K562 (cell line): ENCODE data around the gene AMDHD2. TPM values are rescaled to one million over a fixed set of nuclear protein-coding genes. Genes with fewer than 3 reads are reported as not detected.

ENCODE experiments used
- ATAC-seq: fragments of 200-7000 bp; cut with Tn5 transposase; 3 replicates; pipeline ENCODE4 v1.9.1; 2020; ENCODE audit warnings: moderate library complexity
- BruUV-seq: library from RNA; stranded (reverse); fragments of 400-500 nt; replicated peaks from 2 replicates; lab custom pipeline; 2021; lab: Mats Ljungman, UMichigan
- CTCF ChIA-PET: fragments of 300-600 bp; formaldehyde crosslinking; extraction: SDS; loops from one replicate; lab custom pipeline; 2021; ENCODE audit warnings: low intra/inter-chr PET ratio; lab: Yijun Ruan, JAX
- POLR2A ChIA-PET: fragments of 300-600, 350-650 bp; sonication (Branson Sonifier 250); formaldehyde crosslinking; extraction: SDS; loops from one replicate; lab custom pipeline; 2021; ENCODE audit warnings: antibody characterized with exemption, inconsistent platforms; lab: Yijun Ruan, JAX
- DNase-seq, 4 experiments: peaks; one replicate each; pipeline versions ENCODE4 v3.0.0 to v3.0.0-alpha.2; 2011 to 2018; ENCODE audit warnings: low spot score in 3 of 4, mixed read lengths in 3 of 4; ENCODE audit errors: extremely low read depth in 1 of 4
- FAIRE-seq: peaks from 2 replicates; lab custom pipeline; 2011; peaks lifted over from hg19 to GRCh38; lab: Jason Lieb, UNC
- H2AFZ ChIP-seq: 2 replicates; pipeline ENCODE4 v1.6.0; 2011; ENCODE audit warnings: low read depth, low read length, control low read depth, inconsistent platforms
- H3K27ac ChIP-seq: fragments of 200-600 bp; 3 replicates; pipeline ENCODE4 v1.8.0; 2011; ENCODE audit warnings: low read depth, mild to moderate bottlenecking, control low read depth, inconsistent platforms, low read length, moderate library complexity, mixed read lengths; ENCODE audit errors: extremely low read depth
- H3K27me3 ChIP-seq, 2 experiments: fragments of 300-600 bp in 1 of 2; 2 replicates in 1 of 2; 3 replicates in 1 of 2; pipeline versions ENCODE4 v1.6.0 to v1.8.0; 2011; ENCODE audit warnings: inconsistent platforms in 2 of 2, low read length in 2 of 2, mild to moderate bottlenecking in 1 of 2, mixed read lengths in 1 of 2, moderate library complexity in 1 of 2; ENCODE audit not compliant: control insufficient read depth in 2 of 2, insufficient read depth in 2 of 2
- H3K36me3 ChIP-seq: fragments of 300-600 bp; 3 replicates; pipeline ENCODE4 v1.8.0; 2011; ENCODE audit warnings: mild to moderate bottlenecking, low read length, inconsistent platforms; ENCODE audit not compliant: control insufficient read depth, insufficient read depth
- H3K4me1 ChIP-seq, 2 experiments: fragments of 200-600 bp in 1 of 2; replicated peaks in 1 of 2; 2 replicates in 1 of 2; 3 replicates in 1 of 2; pipeline versions ENCODE4 v1.5.1 to v1.8.0; 2011; ENCODE audit warnings: inconsistent platforms in 2 of 2, low read length in 2 of 2, mild to moderate bottlenecking in 1 of 2, mixed read lengths in 1 of 2, moderate library complexity in 1 of 2; ENCODE audit not compliant: control insufficient read depth in 2 of 2, insufficient read depth in 2 of 2
- H3K4me2 ChIP-seq: 2 replicates; pipeline ENCODE4 v1.6.1; 2011; ENCODE audit warnings: low read length, control low read depth, inconsistent platforms, mixed read lengths; ENCODE audit not compliant: insufficient read depth
- H3K4me3 ChIP-seq: fragments of 200-600 bp; sonication (generic), shearing (Covaris generic); 2 replicates; pipeline ENCODE4 v1.5.1; 2016; ENCODE audit warnings: control low read depth, inconsistent platforms
- H3K79me2 ChIP-seq: fragments of 200-600 bp; 3 replicates; pipeline ENCODE4 v1.8.0; 2011; ENCODE audit warnings: low read length, inconsistent platforms; ENCODE audit not compliant: control insufficient read depth, insufficient read depth
- H3K9ac ChIP-seq, 2 experiments: 2 replicates each; pipeline versions ENCODE4 v1.6.0 to v1.6.1; 2011; ENCODE audit warnings: low read depth in 2 of 2, low read length in 2 of 2, control low read depth in 1 of 2, inconsistent platforms in 1 of 2, mild to moderate bottlenecking in 1 of 2, mixed read lengths in 1 of 2; ENCODE audit not compliant: insufficient read depth in 1 of 2
- H3K9me1 ChIP-seq: one replicate; pipeline ENCODE4 v1.6.0; 2011; ENCODE audit warnings: inconsistent platforms, mild to moderate bottlenecking, low read length, moderate library complexity; ENCODE audit not compliant: control insufficient read depth, insufficient read depth
- H3K9me3 ChIP-seq: replicated peaks from 2 replicates; pipeline ENCODE4 v1.5.1; 2011; ENCODE audit warnings: low read depth, low read length, inconsistent platforms; ENCODE audit not compliant: control insufficient read depth, insufficient read depth
- H4K20me1 ChIP-seq: replicated peaks from 2 replicates; pipeline ENCODE4 v1.6.1; 2011; ENCODE audit warnings: low read length, inconsistent platforms, mixed read lengths; ENCODE audit not compliant: control insufficient read depth, insufficient read depth
- DIDO1 ChIP-seq: fragments of 450-650 bp; IDR thresholded peaks from 2 replicates; pipeline ENCODE4 v1.6.1; 2016; ENCODE audit warnings: low read depth, missing biosample characterization, missing genetic modification characterization
- HDAC1 ChIP-seq, 2 experiments: fragments of 450-650 bp; IDR thresholded peaks; 2 replicates each; pipeline ENCODE4 v1.6.1; 2016 to 2017; ENCODE audit warnings: inconsistent platforms in 1 of 2, mild to moderate bottlenecking in 1 of 2, moderate library complexity in 1 of 2
- NR2C2 ChIP-seq, 2 experiments: fragments of 200-800 bp in 1 of 2; sonication (Bioruptor generic) in 1 of 2; sonication (generic) in 1 of 2; formaldehyde crosslinking in 1 of 2; IDR thresholded peaks; 2 replicates each; pipeline versions ENCODE4 v1.6.1 to v1.8.0; 2016 to 2022; ENCODE audit warnings: mild to moderate bottlenecking in 1 of 2, missing compliant biosample characterization in 1 of 2, missing genetic modification characterization in 1 of 2, missing genetic modification reagents in 1 of 2
- RCOR1 ChIP-seq, 2 experiments: IDR thresholded peaks; 2 replicates each; pipeline ENCODE4 v1.6.1; 2012; ENCODE audit warnings: low read depth in 2 of 2, low read length in 2 of 2, borderline replicate concordance in 1 of 2, improper control_type of control experiment in 1 of 2
- SPI1 ChIP-seq: IDR thresholded peaks from 2 replicates; pipeline ENCODE4 v1.6.1; 2011; ENCODE audit warnings: low read depth, low read length, control low read depth, borderline replicate concordance
- STAT5A ChIP-seq: IDR thresholded peaks from 2 replicates; pipeline ENCODE4 v1.6.1; 2012; ENCODE audit warnings: low read length, inconsistent platforms, borderline replicate concordance
- TFAP4 ChIP-seq: sonication (generic); formaldehyde crosslinking; IDR thresholded peaks from 2 replicates; pipeline ENCODE4 v1.8.0; 2022; ENCODE audit warnings: missing genetic modification reagents, mild to moderate bottlenecking, moderate library complexity, borderline replicate concordance
- ZNF146 ChIP-seq: IDR thresholded peaks from one replicate; pipeline ENCODE4 v1.6.1; 2018; ENCODE audit warnings: missing compliant biosample characterization; ENCODE audit not compliant: unreplicated experiment
- ZNF609 ChIP-seq: sonication (generic); formaldehyde crosslinking; IDR thresholded peaks from 2 replicates; pipeline ENCODE4 v1.8.1; 2023; ENCODE audit warnings: missing genetic modification reagents, mild to moderate bottlenecking, borderline replicate concordance
- WGBS: fragments of 100-300 bp; shearing (Covaris generic); methylation state at CpG from one replicate; pipeline ENCODE4 v1.1.6; 2016; ENCODE audit warnings: low coverage, mixed read lengths; ENCODE audit not compliant: insufficient coverage; ENCODE audit errors: missing lambda C conversion rate; 5-methylcytosine and 5-hydroxymethylcytosine counted together
- in situ Hi-C: fragments of 300-500 bp; cut with MboI; formaldehyde crosslinking; loops from 4 replicates; pipeline ENCODE4 v1.15.0; 2018; ENCODE audit warnings: inconsistent platforms, mixed read lengths
- intact Hi-C: fragments of 100-400 bp; cut with micrococcal nuclease; formaldehyde crosslinking; loops from 2 replicates; pipeline ENCODE4 v1.14.2; 2022
- polyA plus RNA-seq, 8 experiments: library from polyadenylated mRNA; depleted of rRNA in 4 of 8; stranded (reverse) in 5 of 8; unstranded in 3 of 8; fragments of >200 nt; fragmentation: Nextera tagmentation in 2 of 8; fragmentation: Illumina TruSeq in 1 of 8; extraction: Ambion mirVana in 2 of 8; extraction: Trizol in 1 of 8; gene quantifications; 2 replicates each; pipeline versions ENCODE4 v1.2.1 to v1.2.3, GENCODE V29; 2011 to 2014; ENCODE audit warnings: inconsistent platforms in 1 of 8, missing spikeins in 1 of 8
- total RNA-seq, 7 experiments: library from RNA; depleted of rRNA in 6 of 7; stranded (reverse); fragments of >200 nt in 6 of 7; fragmentation: Illumina TruSeq in 2 of 7; extraction: Trizol in 2 of 7; gene quantifications; 2 replicates each; pipeline versions ENCODE4 v1.2.1 to v1.2.3, GENCODE V29; 2011 to 2021; ENCODE audit warnings: low replicate concordance in 1 of 7
- TF ChIP-seq, protein P1 (sequence below): fragments of 450-650 bp; IDR thresholded peaks from 2 replicates; pipeline ENCODE4 v1.6.1; 2017; ENCODE audit warnings: mild to moderate bottlenecking, moderate library complexity

The AMDHD2 gene
- total and polyA plus RNA-seq, 9 of the 15 experiments (the other 6 are each of a cell fraction or from before 2014, with no cell fraction given): 0.38 to 56.9 (median 18.3) TPM; not detected in 1

GRCh38 chr16:2497695-2498484 is 22.3 kb upstream of the AMDHD2 start:
- CTCF ChIA-PET: no interaction called here
- peak overlapping the region; percentile 57; the same call in 1 of the 2 replicates for H3K4me2 ChIP-seq
- no peaks in the 10 kb centered on the region for H3K27me3 ChIP-seq
- POLR2A ChIA-PET: interaction anchor here (1.5 kb wide), 1 partner anchor 17 kb away, joined by 5 read pairs; the partner anchor contains the start of gene ATP6V0C
- TF ChIP-seq NR2C2 (CRISPR knock-in tag; IDR thresholded peaks at IDR 0.05): no peak
- peak; percentile 42; the same call in 1 of the 2 replicates for TF ChIP-seq NR2C2 (tag; IDR thresholded peaks at IDR 0.05)
- TF ChIP-seq ZNF609 (CRISPR knock-in tag): no peak
- TF ChIP-seq, protein P1, sequence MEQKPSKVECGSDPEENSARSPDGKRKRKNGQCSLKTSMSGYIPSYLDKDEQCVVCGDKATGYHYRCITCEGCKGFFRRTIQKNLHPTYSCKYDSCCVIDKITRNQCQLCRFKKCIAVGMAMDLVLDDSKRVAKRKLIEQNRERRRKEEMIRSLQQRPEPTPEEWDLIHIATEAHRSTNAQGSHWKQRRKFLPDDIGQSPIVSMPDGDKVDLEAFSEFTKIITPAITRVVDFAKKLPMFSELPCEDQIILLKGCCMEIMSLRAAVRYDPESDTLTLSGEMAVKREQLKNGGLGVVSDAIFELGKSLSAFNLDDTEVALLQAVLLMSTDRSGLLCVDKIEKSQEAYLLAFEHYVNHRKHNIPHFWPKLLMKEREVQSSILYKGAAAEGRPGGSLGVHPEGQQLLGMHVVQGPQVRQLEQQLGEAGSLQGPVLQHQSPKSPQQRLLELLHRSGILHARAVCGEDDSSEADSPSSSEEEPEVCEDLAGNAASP: no peak
- no peak for TF ChIP-seq DIDO1
- 0 out of 2 replicates have a peak, but pooled peaks have one; percentile 4 for TF ChIP-seq TFAP4 (CRISPR knock-in tag)
- no peak for TF ChIP-seq HDAC1 (IDR thresholded peaks at IDR 0.05)
- TF ChIP-seq ZNF146 (CRISPR knock-in tag): no peak
- no peak for TF ChIP-seq SPI1
- no peak for TF ChIP-seq RCOR1 (IDR thresholded peaks at IDR 0.05; ENCODE audit: borderline replicate concordance in 1 of 2, low read depth in 2 of 2, low read length in 2 of 2)
- no peak for TF ChIP-seq STAT5A
- H3K9ac ChIP-seq: peak overlapping the region in 1 of 2 experiments; percentile 83; a peak in 2 of 4 replicates
- ATAC-seq (no peak), DNase-seq (no peak), FAIRE-seq (no peak)
- H3K9me1 ChIP-seq: no peaks in the 10 kb centered on the region
- peaks cover 22 to 72% of the 10 kb centered on the region in 2 experiments for H3K4me1 ChIP-seq
- H3K9me3 ChIP-seq: no peaks in the 10 kb centered on the region
- in situ Hi-C loops (no loop called here), intact Hi-C loops (loop anchor here (5.0 kb wide), 1 partner anchor 301 kb away; the partner anchor contains the start of gene CASKIN1)
- H3K79me2 ChIP-seq: peaks cover 22% of the 10 kb centered on the region
- 86% methylated on average over 19 of the region's 26 CpGs for WGBS
- H2AFZ ChIP-seq: no peak overlapping the region
- no TSS peak for BruUV-seq
- H3K4me3 ChIP-seq: no peak overlapping the region
- peak overlapping the region; percentile 27; the same call in 1 of the 3 replicates for H3K27ac ChIP-seq
- H3K36me3 ChIP-seq: peaks cover 68% of the 10 kb centered on the region; the same call in 2 of the 3 replicates
- H4K20me1 ChIP-seq: peaks cover 7% of the 10 kb centered on the region
